ENCODE measurements around the gene SHISA3. TPM values are rescaled to one million over a fixed set of nuclear protein-coding genes. Genes with fewer than 3 reads are reported as not detected.

SHISA3 gene
- total RNA-seq, 1 donor: not detected

DNA sequence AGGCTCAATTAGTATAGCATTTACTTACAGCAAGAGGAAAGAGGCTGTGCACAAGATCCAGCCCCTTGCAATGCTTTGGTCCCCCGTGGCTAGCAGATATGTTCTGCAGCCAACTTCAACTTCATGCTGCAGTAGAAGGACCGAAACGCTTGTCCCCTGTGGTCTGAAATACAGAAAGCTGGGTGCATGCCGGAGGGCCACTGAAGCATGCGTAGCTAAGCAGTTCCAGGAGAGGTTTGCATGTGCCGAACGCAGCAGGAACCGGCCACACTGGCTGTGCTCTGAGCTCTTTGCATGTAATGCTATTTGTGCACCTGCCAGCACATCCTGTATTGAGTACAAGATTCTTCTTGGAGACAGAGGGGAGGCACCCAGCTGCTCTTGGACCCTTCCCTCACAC lies 35.8 kb upstream of the SHISA3 start:
- H3K4me3 ChIP-seq (ENCODE audit: insufficient read depth, low read length): no peak overlapping the region
- no peak overlapping the region for H2AFZ ChIP-seq (ENCODE audit: low read length)
- DNase-seq (ENCODE audit: insufficient read length, low spot score, missing footprints): no peak
- H3K4me2 ChIP-seq (ENCODE audit: insufficient read depth, low read length): no peak overlapping the region
- no peaks in the 10 kb centered on the region for H3K36me3 ChIP-seq (ENCODE audit: insufficient read depth, low read length)
- H3K79me2 ChIP-seq (ENCODE audit: insufficient read depth, low read length): no peaks in the 10 kb centered on the region
- H3K9me3 ChIP-seq (ENCODE audit: low read depth, low read length): no peaks in the 10 kb centered on the region
- no peaks in the 10 kb centered on the region for H4K20me1 ChIP-seq (ENCODE audit: insufficient read depth, low read length)
- no peak for TF ChIP-seq CTCF (IDR thresholded peaks at IDR 0.05; ENCODE audit: extremely low read depth, low read depth, low read length)
- H3K27ac ChIP-seq (ENCODE audit: low read depth, low read length): no peak overlapping the region
- no peaks in the 10 kb centered on the region for H3K27me3 ChIP-seq (ENCODE audit: insufficient read depth, low read length)
- no peaks in the 10 kb centered on the region for H3K4me1 ChIP-seq (ENCODE audit: insufficient read depth, low read length)

GRCh38 chr4:42362591-42362990 lies 34.7 kb upstream of the SHISA3 start:
- no peaks in the 10 kb centered on the region for H3K9me3 ChIP-seq (ENCODE audit: low read depth, low read length)
- no peak overlapping the region for H2AFZ ChIP-seq (ENCODE audit: low read length)
- no peak overlapping the region for H3K4me3 ChIP-seq (ENCODE audit: insufficient read depth, low read length)
- H4K20me1 ChIP-seq (ENCODE audit: insufficient read depth, low read length): no peaks in the 10 kb centered on the region
- H3K27ac ChIP-seq (ENCODE audit: low read depth, low read length): no peak overlapping the region
- no peak for TF ChIP-seq CTCF (IDR thresholded peaks at IDR 0.05; ENCODE audit: extremely low read depth, low read depth, low read length)
- no peaks in the 10 kb centered on the region for H3K36me3 ChIP-seq (ENCODE audit: insufficient read depth, low read length)
- H3K4me1 ChIP-seq (ENCODE audit: insufficient read depth, low read length): no peaks in the 10 kb centered on the region
- H3K4me2 ChIP-seq (ENCODE audit: insufficient read depth, low read length): no peak overlapping the region
- DNase-seq (ENCODE audit: insufficient read length, low spot score, missing footprints): no peak
- no peaks in the 10 kb centered on the region for H3K27me3 ChIP-seq (ENCODE audit: insufficient read depth, low read length)
- no peaks in the 10 kb centered on the region for H3K79me2 ChIP-seq (ENCODE audit: insufficient read depth, low read length)

DNA sequence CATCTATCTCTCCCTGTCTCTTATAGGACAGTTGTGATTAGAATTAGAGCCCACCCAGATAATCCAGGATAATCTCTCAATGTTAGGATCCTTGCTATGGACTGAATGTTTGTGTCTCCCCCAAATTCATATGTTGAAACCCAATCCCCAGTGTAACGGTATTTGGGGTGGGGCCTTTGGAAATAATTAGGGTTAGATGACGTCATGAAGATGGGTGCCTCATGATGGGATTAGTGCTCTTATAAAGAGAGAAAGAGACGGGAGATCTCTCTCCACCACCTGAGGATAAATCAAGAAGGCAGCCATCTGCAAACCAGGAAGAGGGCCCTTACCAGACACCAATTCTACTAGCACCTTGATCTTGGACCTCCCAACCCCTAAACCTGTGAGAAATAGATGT lies 33.7 kb upstream of the SHISA3 start:
- Histone ChIP-seq H3K9me3 (ENCODE audit: low read depth, low read length) (no peaks in the 10 kb centered on the region), H3K27me3 (ENCODE audit: insufficient read depth, low read length) (no peaks in the 10 kb centered on the region), H3K4me1 (ENCODE audit: insufficient read depth, low read length) (no peaks in the 10 kb centered on the region), H4K20me1 (ENCODE audit: insufficient read depth, low read length) (no peaks in the 10 kb centered on the region), H3K4me3 (ENCODE audit: insufficient read depth, low read length) (no peak overlapping the region), H2AFZ (ENCODE audit: low read length) (no peak overlapping the region), H3K79me2 (ENCODE audit: insufficient read depth, low read length) (no peaks in the 10 kb centered on the region), H3K27ac (ENCODE audit: low read depth, low read length) (no peak overlapping the region), H3K36me3 (ENCODE audit: insufficient read depth, low read length) (no peaks in the 10 kb centered on the region), H3K4me2 (ENCODE audit: insufficient read depth, low read length) (no peak overlapping the region)
- DNase-seq (ENCODE audit: insufficient read length, low spot score, missing footprints): no peak
- TF ChIP-seq CTCF (IDR thresholded peaks at IDR 0.05; ENCODE audit: extremely low read depth, low read depth, low read length): no peak

DNA sequence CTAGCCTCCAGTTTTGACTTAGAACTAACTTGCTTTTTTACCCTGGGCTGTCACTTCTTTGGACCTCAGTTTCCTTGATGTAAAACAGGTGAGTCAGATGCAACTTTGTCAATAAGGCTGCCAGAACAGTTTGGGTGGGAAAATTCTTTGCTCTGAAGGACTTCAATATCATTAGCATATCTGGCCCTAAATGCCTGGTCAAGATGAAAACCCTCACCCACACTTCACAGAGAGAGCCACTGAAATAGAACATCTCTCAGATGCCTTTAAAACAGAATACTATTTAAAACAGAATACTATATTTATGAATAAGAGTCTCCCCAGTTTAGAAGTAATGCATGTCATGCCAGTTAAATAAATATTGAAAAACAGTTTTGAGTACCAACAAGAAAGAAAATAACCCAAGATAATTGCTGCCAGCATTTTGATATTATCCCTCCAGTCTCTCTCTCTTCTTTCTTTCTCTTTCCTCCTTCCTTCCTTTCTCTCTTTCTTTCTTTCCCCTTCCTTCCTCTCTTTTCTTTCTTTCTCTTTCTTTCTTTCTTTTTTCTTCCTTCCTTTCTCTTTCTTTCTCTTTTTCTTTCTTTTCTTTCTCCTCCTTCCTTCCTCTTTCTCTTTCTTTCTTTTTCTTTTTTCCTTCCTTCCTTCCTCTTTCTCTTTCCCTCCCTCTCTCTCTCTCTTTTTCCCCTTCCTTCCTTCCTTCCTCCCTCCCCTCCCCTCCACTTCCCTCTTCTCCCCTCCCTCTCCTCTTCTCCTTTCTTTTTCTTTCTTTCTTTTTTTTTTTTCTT lies 32.8 kb upstream of the SHISA3 start:
- Histone ChIP-seq H4K20me1 (ENCODE audit: insufficient read depth, low read length) (no peaks in the 10 kb centered on the region), H3K27me3 (ENCODE audit: insufficient read depth, low read length) (no peaks in the 10 kb centered on the region), H3K9me3 (ENCODE audit: low read depth, low read length) (no peaks in the 10 kb centered on the region), H3K4me2 (ENCODE audit: insufficient read depth, low read length) (no peak overlapping the region), H3K4me3 (ENCODE audit: insufficient read depth, low read length) (no peak overlapping the region), H3K36me3 (ENCODE audit: insufficient read depth, low read length) (no peaks in the 10 kb centered on the region), H2AFZ (ENCODE audit: low read length) (no peak overlapping the region), H3K4me1 (ENCODE audit: insufficient read depth, low read length) (no peaks in the 10 kb centered on the region), H3K27ac (ENCODE audit: low read depth, low read length) (no peak overlapping the region), H3K79me2 (ENCODE audit: insufficient read depth, low read length) (no peaks in the 10 kb centered on the region)
- no peak for DNase-seq (ENCODE audit: insufficient read length, low spot score, missing footprints)
- TF ChIP-seq CTCF (IDR thresholded peaks at IDR 0.05; ENCODE audit: extremely low read depth, low read depth, low read length): no peak
